Measurements from ENCODE around the gene NEGR1.

- TF ChIP-seq, protein P1, sequence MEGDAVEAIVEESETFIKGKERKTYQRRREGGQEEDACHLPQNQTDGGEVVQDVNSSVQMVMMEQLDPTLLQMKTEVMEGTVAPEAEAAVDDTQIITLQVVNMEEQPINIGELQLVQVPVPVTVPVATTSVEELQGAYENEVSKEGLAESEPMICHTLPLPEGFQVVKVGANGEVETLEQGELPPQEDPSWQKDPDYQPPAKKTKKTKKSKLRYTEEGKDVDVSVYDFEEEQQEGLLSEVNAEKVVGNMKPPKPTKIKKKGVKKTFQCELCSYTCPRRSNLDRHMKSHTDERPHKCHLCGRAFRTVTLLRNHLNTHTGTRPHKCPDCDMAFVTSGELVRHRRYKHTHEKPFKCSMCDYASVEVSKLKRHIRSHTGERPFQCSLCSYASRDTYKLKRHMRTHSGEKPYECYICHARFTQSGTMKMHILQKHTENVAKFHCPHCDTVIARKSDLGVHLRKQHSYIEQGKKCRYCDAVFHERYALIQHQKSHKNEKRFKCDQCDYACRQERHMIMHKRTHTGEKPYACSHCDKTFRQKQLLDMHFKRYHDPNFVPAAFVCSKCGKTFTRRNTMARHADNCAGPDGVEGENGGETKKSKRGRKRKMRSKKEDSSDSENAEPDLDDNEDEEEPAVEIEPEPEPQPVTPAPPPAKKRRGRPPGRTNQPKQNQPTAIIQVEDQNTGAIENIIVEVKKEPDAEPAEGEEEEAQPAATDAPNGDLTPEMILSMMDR (IDR thresholded peaks at IDR 0.05), result no peak
- TF ChIP-seq, protein P2, sequence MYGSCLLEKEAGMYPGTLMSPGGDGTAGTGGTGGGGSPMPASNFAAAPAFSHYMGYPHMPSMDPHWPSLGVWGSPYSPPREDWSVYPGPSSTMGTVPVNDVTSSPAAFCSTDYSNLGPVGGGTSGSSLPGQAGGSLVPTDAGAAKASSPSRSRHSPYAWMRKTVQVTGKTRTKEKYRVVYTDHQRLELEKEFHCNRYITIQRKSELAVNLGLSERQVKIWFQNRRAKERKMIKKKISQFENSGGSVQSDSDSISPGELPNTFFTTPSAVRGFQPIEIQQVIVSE (CRISPR knock-in tag; IDR thresholded peaks at IDR 0.05; ENCODE audit: borderline replicate concordance), result no peak
- TF ChIP-seq NR2C2 (CRISPR knock-in tag; IDR thresholded peaks at IDR 0.05), result no peak
Observed at GRCh38 chr1:72129869-72130268, 152.5 kb downstream of the NEGR1 start.
